NCI-H82 (cell line): Measurements from ENCODE around the gene DESI2.

Experiments
- DNase-seq: peaks from one replicate; lab custom pipeline; 2025; lab: John Stamatoyannopoulos, UW

DESI2 gene

GRCh38 chr1:244755673-244756072 lies 102.7 kb downstream of the DESI2 start:
- peak; percentile 95 for DNase-seq

- no peak for DNase-seq
Observed at GRCh38 chr1:244757091-244757939, 104.4 kb downstream of the DESI2 start.
